ENCODE data around the gene ATG3.

- no peak for TF ChIP-seq EZH2 (IDR thresholded peaks at IDR 0.05; ENCODE audit: low read length)
- TF ChIP-seq, protein P1, sequence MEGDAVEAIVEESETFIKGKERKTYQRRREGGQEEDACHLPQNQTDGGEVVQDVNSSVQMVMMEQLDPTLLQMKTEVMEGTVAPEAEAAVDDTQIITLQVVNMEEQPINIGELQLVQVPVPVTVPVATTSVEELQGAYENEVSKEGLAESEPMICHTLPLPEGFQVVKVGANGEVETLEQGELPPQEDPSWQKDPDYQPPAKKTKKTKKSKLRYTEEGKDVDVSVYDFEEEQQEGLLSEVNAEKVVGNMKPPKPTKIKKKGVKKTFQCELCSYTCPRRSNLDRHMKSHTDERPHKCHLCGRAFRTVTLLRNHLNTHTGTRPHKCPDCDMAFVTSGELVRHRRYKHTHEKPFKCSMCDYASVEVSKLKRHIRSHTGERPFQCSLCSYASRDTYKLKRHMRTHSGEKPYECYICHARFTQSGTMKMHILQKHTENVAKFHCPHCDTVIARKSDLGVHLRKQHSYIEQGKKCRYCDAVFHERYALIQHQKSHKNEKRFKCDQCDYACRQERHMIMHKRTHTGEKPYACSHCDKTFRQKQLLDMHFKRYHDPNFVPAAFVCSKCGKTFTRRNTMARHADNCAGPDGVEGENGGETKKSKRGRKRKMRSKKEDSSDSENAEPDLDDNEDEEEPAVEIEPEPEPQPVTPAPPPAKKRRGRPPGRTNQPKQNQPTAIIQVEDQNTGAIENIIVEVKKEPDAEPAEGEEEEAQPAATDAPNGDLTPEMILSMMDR (optimal IDR thresholded peaks at IDR 0.05 in 1 of 3, IDR thresholded peaks at IDR 0.05 in 1 of 3, conservative IDR thresholded peaks at IDR 0.05 in 1 of 3; ENCODE audit: extremely low read depth in 1 of 3, insufficient read depth in 2 of 3, low read length in 3 of 3) = no peak
These were observed 63.7 kb downstream of the ATG3 start for GRCh38 chr3:112497897-112498548.
